ENCODE results near the gene TBX4.

The TBX4 gene

DNA sequence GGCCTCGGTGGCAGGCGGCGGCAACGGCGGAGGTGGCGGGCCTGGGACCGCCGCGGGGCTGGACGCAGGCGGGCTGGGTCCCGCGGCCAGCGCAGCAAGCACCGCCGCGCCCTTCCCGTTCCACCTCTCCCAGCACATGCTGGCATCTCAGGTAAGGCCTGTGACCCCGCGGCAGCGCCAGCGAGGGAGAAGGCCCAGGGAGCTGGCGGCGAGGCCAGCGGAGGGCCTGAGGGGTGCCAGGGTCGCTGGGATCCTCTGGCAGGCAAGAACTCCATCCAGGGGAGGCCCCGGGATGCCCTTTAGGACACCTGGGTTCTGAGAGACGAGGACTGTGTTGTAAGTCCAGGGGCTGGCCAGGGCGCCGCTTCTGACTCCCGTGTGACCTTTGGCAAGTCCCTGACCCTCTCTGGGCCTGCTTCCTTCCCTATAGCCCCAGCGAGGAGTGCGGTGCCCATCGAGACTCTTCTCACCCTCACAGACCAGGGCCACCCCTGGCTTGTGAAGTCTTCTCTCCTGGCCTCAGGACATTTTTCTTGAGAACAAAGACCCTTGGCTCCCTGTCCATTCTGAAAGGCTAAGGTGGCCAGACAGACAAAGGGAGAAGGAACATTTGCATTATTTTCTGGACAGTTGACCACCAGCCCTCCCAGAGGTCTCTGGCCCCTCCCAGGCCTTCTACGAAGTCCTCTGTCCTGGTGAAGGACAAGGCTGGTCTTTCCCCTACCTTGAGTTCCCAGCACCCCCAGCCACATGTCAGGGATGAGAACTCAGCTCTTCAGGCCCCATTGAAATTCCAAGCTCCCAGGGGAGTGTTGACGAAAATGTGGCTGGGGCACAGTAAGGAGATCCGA lies 46.3 kb upstream of the TBX4 start:
- Histone ChIP-seq H3K4me3 (replicated peaks; ENCODE audit: low read depth, low read length) (no peak overlapping the region), H3K36me3 (ENCODE audit: control insufficient read depth, insufficient read depth, low read length) (no peaks in the 10 kb centered on the region), H3K27me3 (replicated peaks; ENCODE audit: control insufficient read depth, insufficient read depth, low read length) (peaks cover 13% of the 10 kb centered on the region)
- TF ChIP-seq CTCF (IDR thresholded peaks at IDR 0.05; ENCODE audit: insufficient read depth, low read length, poor library complexity, severe bottlenecking): no peak
- no peak for DNase-seq (ENCODE audit: extremely low read depth, insufficient read length)

DNA sequence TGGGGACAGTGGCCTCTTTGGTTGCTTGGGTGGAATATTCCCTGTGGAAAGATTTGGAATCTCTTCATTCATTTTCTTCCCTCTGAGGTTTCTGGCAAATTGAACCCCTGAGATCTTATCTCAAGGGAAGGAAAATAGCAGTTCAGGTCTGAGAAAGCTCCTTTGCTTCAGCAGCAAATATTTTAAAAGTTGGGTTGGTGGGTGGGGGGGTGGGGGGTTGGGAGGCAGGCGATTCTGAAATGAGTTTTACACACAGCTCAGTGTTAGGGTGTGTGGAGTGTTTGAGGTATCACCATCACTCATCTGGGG lies 45.7 kb upstream of the TBX4 start:
- DNase-seq (ENCODE audit: extremely low read depth, insufficient read length): no peak
- no peaks in the 10 kb centered on the region for H3K36me3 ChIP-seq (ENCODE audit: control insufficient read depth, insufficient read depth, low read length)
- no peak for TF ChIP-seq CTCF (IDR thresholded peaks at IDR 0.05; ENCODE audit: insufficient read depth, low read length, poor library complexity, severe bottlenecking)
- H3K4me3 ChIP-seq (replicated peaks; ENCODE audit: low read depth, low read length): no peak overlapping the region
- H3K27me3 ChIP-seq (replicated peaks; ENCODE audit: control insufficient read depth, insufficient read depth, low read length): peaks cover 14% of the 10 kb centered on the region

- no peak overlapping the region for H3K4me3 ChIP-seq (replicated peaks; ENCODE audit: low read depth, low read length)
- no peak for DNase-seq (ENCODE audit: extremely low read depth, insufficient read length)
- H3K27me3 ChIP-seq (replicated peaks; ENCODE audit: control insufficient read depth, insufficient read depth, low read length): peaks cover 15% of the 10 kb centered on the region
- TF ChIP-seq CTCF (IDR thresholded peaks at IDR 0.05; ENCODE audit: insufficient read depth, low read length, poor library complexity, severe bottlenecking): no peak
- no peaks in the 10 kb centered on the region for H3K36me3 ChIP-seq (ENCODE audit: control insufficient read depth, insufficient read depth, low read length)
These were observed 45.0 kb upstream of the TBX4 start for GRCh38 chr17:61406971-61407911.

GRCh38 chr17:61408151-61409041 lies 43.8 kb upstream of the TBX4 start:
- Histone ChIP-seq H3K4me3 (replicated peaks; ENCODE audit: low read depth, low read length) (no peak overlapping the region), H3K27me3 (replicated peaks; ENCODE audit: control insufficient read depth, insufficient read depth, low read length) (peaks cover 15% of the 10 kb centered on the region), H3K36me3 (ENCODE audit: control insufficient read depth, insufficient read depth, low read length) (no peaks in the 10 kb centered on the region)
- no peak for TF ChIP-seq CTCF (IDR thresholded peaks at IDR 0.05; ENCODE audit: insufficient read depth, low read length, poor library complexity, severe bottlenecking)
- no peak for DNase-seq (ENCODE audit: extremely low read depth, insufficient read length)

DNA sequence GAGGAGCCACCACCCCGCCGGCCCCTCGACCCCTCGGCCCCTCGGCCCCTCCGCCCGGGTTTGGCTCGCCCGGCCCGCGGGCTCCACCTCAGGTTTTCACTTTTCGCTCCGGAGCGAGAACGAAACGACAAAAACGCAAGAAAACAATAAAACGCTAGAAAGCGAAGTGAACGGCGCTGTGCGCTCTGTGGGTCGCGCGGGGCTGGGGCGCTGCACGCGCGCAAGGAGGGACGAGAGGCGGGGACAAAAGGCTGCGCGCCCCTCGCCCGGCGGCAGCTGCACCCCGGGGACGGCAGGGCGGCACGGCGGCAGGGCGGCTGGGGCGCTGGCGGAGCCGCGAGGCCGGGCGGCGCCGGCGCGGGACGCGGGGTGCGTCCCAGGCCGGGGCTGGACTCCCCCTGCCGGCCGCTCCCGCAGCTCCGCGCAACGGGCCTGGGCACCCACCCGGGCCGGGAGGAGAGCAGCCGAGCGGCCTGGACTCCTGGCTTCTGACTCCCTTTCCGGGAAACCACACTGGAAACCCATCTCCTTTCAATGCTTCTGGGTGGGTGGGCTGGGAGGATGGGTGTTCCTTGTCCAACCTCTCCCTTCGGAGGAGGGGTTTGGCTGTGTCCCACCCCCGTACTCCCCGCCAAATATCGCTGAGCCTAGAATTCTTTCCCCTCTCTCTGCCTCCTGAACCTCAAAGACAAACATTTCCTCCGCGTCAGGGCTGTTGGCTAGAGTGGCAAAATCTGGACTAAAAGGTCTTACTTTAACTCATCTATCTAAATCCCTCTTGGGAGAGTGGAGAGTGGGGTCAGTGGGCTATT lies 42.7 kb upstream of the TBX4 start:
- TF ChIP-seq CTCF (IDR thresholded peaks at IDR 0.05; ENCODE audit: insufficient read depth, low read length, poor library complexity, severe bottlenecking): peak; percentile 51
- Histone ChIP-seq H3K27me3 (replicated peaks; ENCODE audit: control insufficient read depth, insufficient read depth, low read length) (peaks cover 11% of the 10 kb centered on the region), H3K36me3 (ENCODE audit: control insufficient read depth, insufficient read depth, low read length) (no peaks in the 10 kb centered on the region), H3K4me3 (replicated peaks; ENCODE audit: low read depth, low read length) (peak overlapping the region; percentile 57)
- DNase-seq (ENCODE audit: extremely low read depth, insufficient read length): peak; percentile 59

Data from GM06990 (cell line).